GM19438 (cell line): ENCODE data around the gene SLC24A3.

ENCODE experiments used
- ATAC-seq: cut with Tn5 transposase; IDR thresholded peaks from one replicate; pipeline ENCODE4 v1.9.1; 2021; ENCODE audit warnings: low read depth; ENCODE audit not compliant: unreplicated experiment

The SLC24A3 gene

DNA sequence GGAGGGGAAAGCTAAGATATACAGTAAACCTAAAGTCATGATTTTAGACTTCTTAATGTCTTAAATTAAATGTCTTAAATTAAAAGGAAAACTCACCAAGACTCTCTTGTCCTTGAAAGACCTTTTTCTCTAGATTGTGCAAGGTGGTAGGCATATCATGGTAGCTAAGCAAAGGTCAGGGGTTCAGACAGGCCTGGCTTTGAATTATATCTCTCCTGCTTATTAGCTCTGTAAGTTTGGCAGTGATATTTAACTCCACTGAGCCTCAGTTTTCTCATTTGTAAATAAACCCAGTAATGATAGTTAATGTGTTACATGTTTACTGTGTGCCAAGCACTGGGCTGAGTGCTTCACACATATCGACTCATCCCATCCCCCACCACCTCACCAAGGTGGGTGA is 203.3 kb downstream of the SLC24A3 start:
- ATAC-seq: no peak

DNA sequence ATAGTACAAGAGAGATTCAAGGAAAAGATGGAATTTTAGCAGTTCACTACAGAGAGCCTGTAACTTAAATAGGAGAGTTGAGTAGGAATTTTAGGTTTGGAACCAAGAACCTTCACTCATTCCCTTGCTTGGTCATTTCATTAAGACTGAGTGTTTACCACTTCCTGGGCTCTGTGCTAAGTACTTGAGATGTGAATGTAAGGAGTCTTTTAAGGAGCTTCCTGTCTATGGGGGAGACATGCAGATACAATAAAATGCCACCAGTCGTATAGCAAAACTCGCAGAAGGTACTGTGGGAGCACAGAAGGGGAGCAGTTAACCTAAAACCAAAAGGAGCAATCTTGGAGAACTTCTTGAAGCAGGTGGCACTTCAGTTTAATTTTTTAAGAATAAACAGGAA is 204.2 kb downstream of the SLC24A3 start:
- no peak for ATAC-seq

DNA sequence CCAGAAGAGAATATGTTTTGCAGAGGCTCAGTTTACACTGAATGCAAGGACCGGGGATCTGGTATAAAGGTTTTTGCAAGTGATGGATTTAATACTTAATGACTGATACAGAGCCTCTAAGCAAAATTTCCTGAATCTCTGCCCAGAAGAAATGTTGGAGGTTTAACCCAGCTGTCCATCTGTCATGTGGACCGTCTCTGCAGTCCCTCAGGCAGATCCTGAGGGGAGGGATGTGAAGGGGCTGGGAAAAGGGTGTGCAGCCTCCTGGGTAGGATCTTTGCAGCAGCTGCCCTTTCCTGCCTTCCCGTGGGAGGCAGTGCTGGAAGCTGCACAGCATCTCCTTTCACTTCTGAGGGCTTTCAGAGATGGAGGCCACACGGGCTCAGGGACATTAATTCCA is 207.0 kb downstream of the SLC24A3 start:
- ATAC-seq: no peak

DNA sequence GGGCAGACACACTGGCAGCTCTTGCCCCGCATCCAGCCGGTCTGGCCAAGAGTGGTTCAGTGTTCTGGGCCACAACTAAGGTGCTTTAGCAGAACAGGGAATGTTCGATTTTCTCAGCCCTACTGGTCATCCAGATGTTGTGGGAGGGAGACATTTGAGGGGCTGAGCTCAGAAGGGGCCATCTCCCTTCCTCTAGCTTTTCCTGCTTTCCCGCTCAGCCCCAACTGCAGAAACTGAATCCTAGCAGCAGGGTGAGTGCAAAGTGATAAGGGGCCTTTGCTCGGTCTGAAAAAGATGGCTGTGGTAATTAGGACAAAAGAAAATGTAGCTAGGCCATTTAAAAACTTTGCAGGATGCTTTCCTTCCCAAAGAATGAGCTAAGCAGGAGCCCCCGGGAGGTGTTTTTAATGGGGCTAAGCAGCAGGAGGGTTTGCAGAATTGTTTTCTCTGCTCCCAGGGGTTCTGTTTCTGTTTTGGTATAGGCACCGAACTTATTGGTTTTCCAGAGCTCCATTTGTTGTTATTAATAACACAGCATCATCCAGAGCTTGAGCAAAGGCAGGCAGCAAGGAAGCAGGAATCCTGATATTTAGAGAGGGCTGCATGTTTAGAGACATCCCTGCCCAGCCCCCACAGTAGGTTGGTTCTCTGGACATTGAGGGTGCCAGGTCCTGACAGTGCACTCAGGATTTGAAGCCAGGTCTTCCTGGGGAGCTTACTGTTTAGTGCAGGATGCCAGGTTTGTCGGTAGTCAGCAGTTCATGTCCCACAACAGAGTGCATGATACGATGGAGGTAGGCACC is 210.9 kb downstream of the SLC24A3 start:
- no peak for ATAC-seq

DNA sequence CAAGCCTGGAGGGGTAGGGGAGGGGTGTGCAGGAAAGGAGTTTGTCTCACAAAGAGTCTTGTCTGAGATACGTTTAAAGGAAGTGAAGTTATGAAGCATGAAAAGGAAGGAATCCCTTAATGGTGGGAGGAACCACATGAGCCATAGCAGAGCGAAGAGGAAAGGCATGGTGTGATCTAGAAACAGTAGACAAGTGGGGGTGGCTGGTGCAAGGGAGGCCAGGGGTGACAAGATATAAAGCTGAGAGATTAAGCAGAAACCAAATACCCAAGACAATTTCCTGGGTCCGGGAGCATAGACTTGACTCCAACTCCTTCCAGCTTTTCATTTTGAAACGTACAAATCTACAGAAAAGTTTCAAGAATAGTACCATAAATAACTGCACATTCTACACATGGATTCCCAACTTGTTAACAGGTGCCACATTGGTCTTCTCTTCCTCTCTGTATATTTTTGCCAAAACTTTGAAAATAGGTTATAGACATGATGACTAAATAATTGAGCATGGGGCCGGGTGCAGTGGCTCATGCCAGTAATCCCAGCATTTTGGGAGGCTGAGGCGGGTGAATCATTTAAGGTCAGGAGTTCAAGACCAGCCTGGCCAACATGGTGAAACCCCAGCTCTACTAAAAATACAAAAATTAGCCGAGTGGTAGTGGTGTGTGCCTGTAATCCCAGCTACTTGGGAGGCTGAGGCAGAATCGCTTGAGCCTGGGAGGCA is 211.6 kb downstream of the SLC24A3 start:
- no peak for ATAC-seq

DNA sequence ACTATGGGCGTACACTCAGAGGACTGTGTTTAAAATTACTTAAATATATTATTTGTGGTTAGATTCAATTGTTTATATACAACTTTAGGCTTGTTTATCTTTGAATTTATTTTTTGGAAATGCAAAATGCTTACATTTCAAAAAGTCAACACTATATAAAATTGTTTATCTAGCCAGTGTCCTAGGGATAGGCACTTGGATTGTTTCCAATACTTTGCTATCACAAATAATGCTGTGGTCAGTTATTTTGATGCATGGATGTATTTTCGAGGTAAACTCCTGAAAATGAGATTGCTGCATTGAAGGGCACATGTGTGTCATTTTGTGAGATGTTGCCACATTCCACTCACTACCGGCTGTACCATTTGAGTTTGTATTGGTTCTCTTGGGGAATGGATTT is 213.9 kb downstream of the SLC24A3 start:
- ATAC-seq: no peak

DNA sequence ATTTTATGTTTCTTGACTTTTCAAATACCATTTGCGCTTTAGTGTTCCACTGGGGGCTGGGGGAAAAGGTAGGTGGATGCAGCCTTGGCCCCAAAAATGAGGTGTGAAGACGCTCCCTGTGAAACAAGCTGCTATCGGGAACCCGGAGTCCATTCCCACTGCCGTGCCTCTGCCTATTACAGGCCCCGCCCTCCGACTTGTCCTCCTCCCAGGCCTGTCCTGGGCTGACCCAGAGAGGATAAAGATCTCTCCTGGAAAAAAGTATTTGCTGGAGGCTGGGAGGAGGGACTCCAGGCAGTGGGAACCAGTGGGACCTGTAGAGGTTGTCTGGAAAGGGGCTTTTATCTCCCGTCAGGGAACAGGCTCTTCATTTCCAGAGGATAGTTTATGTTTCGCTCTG is 215.0 kb downstream of the SLC24A3 start:
- no peak for ATAC-seq

DNA sequence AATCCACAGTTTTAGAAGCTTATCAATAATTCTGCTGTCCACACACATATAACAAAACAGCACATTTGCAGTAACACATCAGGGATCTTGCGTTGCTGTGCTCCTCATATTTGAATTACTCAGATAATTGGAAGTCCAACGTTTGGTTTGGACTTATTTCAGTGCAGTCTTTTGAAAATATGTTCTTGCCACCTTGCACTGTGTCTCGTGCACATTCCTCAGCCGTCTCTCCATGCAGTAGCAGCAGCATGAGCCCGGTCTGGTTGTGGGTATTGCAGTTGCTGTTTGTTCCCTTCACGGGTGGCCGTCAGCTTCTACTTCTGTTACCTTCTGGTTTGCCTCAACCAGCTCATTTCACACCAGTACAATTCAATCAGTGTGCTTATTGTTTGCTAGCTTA is 215.5 kb downstream of the SLC24A3 start:
- no peak for ATAC-seq

DNA sequence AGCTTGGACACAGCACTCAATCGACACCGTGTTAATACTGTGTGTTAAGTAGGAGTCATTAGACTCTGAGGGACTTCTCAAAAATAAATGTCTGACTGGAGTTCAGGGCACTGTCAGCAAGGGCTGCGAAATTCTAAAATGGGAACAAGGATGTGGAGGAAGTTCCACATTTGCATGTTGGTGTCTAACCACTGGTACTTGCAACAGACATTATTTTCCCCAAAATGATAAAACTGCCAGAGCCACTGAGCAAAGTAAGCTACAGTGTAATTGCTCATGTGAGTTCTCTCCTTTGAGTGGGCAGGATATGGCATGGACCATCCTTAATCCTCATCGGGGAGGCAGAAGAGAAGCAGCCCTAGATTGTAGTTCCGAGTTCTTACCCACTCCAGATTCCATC is 215.9 kb downstream of the SLC24A3 start:
- no peak for ATAC-seq

DNA sequence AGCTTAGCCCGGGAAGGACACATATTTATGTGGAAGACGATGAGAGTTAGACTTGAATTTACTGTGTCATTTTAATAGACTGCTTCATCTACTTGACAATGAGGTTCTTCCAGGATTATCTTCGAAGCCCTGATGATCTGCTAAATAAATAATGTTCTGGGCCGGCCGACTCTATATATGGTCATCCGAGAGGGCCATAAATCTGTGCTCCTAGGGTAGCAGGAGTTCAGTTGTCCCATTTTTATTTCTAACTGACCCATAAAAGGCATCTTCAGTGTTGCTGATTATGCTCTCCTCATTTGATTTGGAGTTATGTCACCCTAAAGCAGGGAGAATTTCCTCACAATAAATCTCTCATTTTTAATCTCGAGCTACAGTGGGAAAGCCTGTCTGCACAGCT is 217.1 kb downstream of the SLC24A3 start:
- no peak for ATAC-seq

DNA sequence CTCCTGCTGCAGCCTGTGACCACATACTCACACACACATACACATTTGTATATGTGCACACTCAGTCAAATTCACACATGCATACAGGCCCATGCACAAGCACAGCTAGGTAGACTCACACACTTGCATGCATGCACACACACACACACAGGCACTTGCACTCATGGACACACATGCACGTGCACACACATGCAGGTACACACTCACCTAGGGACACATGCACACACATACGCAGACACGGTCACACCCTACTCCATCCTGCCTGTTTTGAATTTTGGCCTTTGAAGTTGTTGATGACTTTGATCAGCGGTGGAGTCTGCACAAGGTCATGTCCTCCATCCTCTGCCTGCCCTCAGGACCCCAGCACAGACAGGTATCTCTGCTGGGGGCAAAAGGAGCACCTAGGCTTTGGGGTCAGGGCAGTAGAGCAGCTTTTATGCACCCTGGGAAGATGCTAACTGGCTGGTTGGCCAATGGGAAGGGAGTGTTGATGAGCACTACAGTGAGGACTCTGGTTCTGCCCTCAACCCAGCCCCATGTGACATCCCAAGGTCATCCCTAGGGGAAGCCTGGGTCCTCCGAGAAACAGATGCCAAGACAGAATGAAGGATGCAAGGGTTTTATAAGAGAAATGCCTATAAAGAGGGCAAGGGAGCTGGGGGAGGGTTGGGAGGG is 218.3 kb downstream of the SLC24A3 start:
- no peak for ATAC-seq

DNA sequence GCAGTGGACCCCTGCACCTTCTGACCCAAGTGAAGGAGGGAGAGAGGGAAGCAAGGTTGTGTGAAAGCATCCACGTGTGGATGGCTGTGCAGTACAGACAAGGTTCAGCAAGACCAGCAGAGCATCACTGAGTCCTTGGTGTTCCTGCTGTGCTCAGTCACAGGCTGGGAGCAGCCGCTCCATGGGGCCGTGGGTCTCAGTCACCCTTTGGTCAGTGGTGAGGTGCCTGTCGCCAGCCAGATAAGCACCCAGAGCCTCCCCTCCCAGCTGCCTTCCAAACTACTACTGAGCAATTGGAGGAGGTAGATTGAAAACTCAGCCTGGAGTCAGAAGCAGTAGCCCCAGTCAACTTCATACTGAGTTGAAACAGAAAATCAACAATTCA is 218.9 kb downstream of the SLC24A3 start:
- no peak for ATAC-seq

DNA sequence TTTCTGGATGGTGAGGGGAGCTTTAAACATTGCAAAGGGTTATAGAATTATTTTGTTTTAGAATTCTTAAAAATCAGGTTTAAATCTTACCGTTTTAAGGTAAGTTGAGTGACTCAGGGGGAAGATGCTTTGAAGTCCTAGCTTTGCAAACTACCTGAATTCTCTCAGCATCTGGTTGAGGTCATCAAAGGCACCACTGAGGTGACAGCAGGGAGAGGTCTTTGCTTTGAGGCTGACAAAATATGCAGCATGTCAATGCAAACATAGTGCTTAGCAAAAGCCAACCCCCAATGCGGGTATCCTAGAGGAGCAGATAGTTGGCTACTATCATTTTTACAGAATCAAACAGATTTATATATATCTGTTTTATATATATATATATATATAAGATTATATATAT is 219.5 kb downstream of the SLC24A3 start:
- no peak for ATAC-seq

DNA sequence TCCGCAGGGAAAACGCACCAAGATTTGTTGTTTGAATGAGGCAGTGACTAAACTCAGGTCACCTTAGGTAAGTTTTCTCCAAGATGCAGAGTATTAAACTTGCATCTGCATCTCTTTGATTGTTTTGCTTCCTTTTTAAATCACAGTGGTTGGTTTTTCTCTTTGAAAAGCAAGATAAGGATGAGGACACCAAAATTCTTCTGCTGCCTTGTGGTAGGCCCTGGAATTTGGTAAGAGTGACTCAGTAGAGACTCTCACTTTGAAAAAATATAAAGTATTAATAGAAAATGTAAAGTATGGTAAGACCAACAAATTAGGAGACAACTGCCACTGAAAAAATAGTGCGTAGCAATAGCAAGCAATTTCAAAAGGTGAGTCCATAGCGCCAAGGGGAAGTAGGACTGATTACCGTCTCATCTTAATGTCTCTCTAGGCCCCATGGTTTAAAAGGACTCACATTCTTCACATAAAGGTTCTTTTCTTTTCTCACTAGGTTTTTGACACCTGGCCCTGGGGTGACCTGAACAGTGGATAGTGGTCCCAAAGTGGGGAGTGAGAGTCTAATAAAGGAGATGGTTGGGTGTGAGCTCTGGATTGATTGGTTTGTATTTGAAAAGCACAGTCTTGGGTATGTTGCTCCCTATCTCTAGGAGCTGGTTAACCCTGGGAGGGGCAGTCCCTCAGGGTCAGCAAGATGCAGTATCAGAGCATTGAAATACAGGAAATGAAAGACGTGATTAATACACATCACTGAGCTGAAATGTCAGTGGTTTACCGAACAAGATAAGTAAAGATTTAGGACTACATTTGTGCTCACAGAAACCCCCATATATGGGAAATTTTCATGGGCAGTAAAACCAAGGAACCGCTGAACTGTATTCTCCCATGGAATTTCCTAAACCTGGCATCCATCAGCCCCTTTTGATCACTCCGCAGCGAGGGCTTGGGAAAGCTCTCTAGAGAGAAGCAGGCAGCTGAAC is 221.2 kb downstream of the SLC24A3 start:
- no peak for ATAC-seq

DNA sequence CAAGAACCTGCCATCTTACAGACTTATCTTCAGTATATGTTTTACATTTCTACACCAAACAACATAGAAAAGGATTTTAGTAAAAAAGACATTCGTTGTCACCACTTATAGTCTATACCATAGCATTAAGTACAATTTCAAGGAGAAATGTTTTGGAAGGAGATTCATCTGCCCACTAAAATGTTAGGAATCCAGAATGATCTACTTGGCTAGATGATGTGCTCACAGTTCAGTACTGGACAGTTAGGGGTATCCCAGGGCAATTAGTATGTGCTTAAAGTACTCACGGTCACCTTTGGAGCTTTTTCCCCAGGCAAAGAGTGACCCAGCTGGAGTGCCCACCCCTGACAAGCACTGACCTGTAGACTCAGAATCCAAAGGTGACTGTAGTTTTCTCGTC is 222.9 kb downstream of the SLC24A3 start:
- ATAC-seq: no peak

DNA sequence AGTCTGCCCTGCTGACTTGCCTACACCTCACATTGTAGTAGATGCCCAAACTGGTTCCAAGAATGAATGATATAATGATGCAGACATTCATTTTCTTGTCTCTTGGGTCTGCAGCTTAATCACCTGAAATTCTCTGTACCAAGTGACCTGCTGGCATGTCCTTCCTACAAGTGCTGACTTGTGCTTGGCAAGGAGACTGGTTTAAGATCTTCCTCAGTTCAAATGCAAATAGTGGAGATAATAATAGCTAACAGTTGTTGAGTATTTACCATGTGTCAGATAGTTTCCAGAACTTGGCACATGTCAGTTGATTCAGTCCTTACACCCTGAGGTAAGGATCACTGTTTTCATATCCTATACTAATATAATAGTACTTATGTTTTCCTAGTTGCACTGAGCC is 223.4 kb downstream of the SLC24A3 start:
- no peak for ATAC-seq

DNA sequence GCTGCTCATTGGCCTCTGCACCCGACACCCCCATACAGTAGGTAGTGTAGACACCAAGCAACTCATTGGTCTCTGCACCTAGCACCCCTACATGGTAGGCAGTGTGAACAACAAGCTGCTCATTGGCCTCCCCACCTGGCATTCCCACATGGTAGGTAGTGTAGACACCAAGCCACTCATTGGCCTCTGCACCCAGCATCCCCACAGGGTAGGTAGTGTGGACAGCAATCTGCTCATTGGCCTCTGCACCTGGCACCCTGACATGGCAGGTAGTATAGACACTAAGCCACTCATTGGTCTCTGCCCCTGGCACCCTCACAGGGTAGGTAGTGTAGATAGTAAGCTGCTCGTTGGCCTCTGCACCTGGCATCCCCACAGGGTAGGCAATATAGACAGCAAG is 226.0 kb downstream of the SLC24A3 start:
- no peak for ATAC-seq

DNA sequence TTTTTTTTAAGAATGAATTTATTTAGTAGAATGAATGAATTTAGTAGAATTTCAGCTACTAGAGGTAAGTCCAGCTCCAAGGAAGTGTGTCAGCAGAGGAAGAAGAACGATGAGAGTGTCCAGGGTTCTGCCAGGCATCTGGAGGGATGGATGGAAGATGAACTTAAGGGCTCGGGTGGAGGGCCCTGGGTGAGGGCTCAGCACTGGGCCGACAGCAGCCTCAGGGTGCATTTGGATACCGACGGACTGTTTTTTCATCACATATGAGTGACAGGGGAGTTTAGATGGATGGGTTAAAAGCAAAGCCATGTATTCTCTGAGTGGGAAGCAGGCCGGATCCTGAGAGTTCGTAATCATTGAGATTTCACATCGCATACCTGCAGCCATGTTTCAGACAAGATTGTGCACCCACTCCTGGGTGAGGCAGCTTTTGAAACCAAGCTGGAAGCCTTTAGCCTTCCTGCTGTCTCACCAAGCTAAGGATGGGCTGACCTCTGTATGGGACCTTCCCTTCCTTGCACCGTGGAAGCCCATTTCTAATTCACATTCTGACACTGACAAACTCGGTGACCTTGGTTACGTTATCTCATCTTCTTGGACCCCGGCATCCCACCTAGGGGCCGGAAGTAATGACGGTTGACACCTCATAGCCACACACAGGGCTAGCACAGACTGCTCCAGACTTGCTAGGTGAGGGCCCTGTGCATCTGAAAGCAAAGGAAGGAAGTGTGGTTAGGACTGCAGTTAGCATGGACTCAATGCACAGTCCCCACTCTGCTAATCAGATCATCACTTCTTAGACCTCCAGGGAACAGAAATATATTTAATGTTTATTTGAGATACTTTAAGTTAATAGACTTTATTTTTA is 228.5 kb downstream of the SLC24A3 start:
- no peak for ATAC-seq

DNA sequence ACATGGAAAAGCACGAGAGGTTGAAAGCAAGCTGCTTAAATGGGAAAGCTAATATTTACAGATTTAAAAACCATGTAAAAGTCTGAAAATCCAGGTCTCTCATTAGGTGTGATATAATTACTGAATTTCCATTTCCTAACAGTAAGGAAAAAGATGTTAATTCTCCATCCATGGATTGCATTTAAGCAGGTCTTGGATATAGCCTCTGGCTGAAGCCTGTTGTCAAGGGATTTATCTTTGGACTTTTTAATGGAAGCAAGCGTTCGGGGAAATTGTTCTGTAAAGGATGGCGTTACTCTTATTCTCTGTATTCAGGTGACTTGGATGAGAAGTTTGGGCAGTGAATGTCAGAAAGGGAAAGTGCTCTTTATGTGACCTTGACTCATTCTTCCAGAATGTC is 233.8 kb downstream of the SLC24A3 start:
- no peak for ATAC-seq

DNA sequence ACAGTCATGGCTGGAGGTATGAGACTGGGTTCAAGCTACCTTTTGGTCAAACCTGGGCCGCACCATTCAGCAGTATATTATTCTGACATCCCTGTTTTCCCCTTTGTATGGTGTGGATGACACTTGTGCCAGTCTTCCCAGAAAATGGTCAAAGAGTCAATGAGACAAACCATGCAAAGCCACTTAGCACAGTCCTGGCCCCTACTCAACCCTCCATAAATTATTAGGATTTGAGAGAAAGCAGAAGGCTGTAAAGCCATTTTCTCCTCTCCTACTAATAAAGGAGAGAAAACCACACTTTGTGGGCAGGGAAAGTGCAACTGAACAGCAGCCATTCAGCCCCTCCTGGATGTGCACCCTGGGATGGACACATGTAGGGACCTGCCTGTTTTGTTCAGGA is 236.2 kb downstream of the SLC24A3 start:
- ATAC-seq: no peak
